SK-MEL-5 (cell line): ENCODE results near the gene FHOD3. TPM values are rescaled to one million over a fixed set of nuclear protein-coding genes. Genes with fewer than 3 reads are reported as not detected.
"Not testable (repeated sequence)": the region's sequence is repeated elsewhere in the genome, so short reads cannot be mapped to it uniquely, and the experiment has no call there.

ENCODE experiments used
- DNase-seq: peaks from one replicate; pipeline ENCODE4 v3.0.0-alpha.2; 2016; ENCODE audit warnings: low read depth, low spot score
- in situ Hi-C: cut with HindIII; loops from 2 replicates; pipeline ENCODE4 v1.10.0; 2016; ENCODE audit warnings: low sequenced_read_pairs, high pct_unique_total_duplicates, low pct_unique_long_range_greater_than_20kb
- total RNA-seq: library from RNA; depleted of rRNA; stranded (reverse); fragments of >200 nt; shearing (Covaris generic); gene quantifications from 2 replicates; pipeline ENCODE4 v1.2.3, GENCODE V29; 2014

FHOD3 gene
- total RNA-seq, 1 experiment from 2014 or later = 2.4 TPM

DNA sequence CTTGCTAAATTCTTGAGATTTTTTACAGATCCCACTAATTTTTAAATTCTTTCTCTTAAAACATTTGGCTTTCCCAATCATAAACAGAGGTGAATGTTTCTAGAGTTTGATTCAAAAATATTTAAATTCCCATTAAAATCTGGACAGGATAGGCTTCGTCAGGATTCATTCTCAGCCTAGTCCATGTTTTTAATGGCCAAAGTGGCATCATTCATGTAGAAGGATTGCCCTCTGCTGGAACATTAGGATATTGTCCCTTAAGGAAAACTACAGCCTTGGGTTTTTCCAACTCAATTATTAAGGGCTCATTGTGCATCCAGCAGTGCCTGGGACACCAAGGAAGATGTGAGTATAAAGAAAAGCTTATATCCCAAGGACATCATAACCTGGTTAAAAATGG, 459.6 kb downstream of the FHOD3 start:
- DNase-seq = peak; percentile 76
- in situ Hi-C loops = no loop called here

DNA sequence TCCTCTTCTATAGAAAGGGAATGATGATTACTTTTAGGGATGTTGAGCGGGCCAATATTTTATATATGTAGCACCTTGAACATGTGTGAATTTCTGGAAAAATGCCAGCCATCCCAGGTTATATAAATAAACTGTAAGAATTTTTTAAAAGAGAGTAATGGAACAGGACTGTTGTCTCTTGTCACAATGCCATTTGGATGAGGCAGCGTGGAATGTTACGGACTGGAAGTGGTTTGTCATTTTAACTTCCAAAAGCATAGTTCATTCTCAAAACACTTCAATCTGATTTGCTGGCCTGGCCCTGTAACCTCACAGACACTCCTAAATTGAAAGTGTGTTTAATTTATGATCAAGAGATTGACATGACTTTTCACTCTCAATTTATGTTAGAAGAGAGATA, 460.5 kb downstream of the FHOD3 start:
- in situ Hi-C loops = no loop called here
- no peak for DNase-seq

DNA sequence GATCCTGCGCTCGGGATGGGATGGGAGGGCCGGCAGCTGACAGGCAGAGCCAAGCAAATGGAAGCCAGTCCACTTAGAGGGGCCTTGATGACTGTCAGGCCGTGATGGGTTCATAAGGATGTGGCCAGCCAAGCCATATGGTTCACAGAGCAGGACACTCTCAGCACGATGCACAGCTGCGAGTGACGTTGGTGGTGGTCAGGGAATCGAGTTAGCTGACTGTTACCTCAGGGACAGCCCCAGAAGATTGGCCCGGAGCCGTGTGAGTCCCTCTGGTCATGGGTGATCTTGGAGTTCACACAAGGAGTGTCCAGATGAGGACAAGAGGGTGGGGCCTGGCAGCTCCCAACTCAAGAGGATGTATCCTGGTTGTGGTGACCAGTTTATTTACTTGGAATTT, 461.1 kb downstream of the FHOD3 start:
- in situ Hi-C loops = no loop called here
- DNase-seq = no peak

DNA sequence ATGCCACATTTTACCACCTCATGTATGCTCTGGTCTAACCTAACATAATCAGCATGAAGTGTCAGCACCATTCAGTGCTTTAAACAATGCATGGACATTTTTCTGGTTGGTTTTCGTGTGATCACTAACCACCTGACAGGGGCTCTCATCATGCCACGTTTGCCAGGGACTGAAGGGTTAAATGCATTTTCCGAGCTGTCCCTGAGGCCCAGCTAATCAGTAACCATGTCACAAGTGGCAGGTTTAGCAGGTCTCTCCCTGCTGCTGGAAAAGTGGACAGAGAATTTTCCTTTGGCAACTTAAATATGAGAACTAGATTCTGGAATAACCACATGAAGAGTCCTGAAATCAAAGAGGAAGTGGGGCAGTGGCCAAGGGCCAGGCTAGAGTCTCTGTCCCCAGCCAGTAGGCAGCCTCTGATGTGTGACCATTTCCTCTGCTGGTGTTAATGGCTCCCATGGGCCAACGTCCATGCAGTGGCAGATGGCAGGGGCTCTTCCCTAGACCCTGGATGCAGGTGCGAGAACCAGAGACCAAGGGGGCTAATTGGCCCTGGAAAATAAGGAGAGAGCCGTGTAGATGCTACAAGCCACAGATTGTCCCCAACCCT, 461.8 kb downstream of the FHOD3 start:
- DNase-seq = no peak
- in situ Hi-C loops = no loop called here

DNA sequence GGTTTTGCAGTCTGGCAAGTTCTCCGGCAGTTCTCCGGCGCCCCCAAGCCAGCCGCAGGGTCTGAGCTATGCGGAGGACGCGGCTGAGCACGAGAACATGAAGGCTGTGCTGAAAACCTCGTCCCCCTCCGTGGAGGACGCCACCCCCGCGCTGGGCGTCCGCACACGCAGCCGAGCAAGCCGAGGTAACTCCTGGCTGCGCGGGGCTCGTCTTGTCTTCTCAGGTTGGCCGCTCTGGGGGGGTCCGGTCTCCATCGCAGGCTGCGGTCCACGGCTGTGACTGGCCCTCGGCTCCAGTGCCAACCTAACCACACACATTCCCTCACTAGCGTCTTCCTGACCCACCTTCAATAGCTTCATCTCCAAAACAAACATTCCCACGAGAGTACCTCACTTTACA, 463.1 kb downstream of the FHOD3 start:
- DNase-seq = no peak
- in situ Hi-C loops = no loop called here

DNA sequence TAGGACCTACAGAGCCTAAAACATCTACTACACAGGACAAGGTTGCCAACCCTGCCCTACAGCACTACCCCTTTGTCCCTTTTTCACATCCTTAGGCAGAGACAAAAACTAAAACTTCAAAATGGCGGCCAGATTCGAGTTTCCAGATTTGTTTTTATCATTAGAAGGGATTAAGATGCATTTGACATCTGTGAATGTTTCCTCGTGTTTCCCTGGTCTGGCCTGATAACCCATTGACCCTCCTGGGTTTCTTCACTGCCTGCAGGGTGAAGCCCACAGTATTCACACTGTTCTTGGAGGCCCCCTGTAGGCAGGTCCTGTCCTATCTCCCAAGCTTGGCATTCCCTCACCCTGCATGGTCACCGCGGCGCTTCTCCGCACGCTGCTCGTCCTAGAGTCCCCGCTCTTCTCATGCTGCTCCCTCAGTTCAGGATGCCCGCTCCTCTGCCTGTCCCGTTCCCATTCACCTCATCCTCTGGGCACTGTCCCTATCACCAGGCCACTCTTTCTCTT, 463.7 kb downstream of the FHOD3 start:
- DNase-seq = no peak
- in situ Hi-C loops = no loop called here

DNA sequence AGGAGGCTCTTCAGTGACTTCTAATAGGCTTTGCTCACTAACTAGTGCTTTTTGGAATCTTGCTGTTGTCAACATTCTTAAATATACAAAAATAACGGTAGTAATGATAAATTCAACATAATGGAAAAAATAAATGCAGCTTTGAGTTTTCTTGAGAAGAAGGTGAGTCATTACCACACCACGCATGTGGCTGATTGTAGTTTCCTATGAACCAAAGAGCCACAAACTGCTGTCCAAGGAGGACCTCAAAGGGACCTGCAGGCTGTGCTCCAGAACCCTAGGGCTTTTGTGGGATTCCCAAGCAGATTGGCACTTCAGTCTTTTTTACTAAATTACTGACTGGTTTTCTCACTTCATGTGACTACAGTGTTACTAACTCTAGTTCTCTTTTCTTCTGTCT, 464.6 kb downstream of the FHOD3 start:
- in situ Hi-C loops = no loop called here
- DNase-seq = no peak

DNA sequence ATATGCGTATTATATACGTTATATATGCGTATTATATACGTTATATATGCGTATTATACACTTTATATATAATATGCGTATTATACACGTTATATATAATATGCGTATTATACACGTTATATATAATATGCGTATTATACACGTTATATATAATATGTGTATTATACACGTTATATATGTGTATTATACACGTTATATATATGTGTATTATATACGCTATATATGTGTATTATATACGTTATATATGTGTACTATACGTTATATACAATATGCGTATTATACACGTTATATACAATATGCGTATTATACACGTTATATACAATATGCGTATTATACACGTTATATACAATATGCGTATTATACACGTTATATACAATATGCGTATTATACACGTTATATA, 465.5 kb downstream of the FHOD3 start:
- in situ Hi-C loops, DNase-seq: not testable (repeated sequence)

DNA sequence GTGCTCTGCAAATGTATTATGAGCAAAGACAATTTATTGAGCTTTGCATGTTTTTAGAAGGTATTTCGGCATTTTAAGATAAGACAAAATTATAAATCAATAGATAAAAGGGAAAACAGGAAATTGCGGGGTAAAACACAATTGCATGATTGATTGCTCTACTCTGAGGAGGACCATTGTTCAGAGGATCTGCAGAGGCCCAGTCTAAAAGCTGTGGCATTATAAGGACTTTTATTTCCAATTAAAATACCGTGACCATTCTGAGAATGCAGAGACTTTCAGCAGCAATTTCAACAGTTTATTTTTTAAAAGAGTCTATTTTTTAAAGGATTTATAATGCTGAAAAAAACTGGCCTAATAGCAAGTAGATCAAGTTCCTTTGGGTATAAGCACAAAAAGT, 469.3 kb downstream of the FHOD3 start:
- in situ Hi-C loops = no loop called here
- peak; percentile 32 for DNase-seq

DNA sequence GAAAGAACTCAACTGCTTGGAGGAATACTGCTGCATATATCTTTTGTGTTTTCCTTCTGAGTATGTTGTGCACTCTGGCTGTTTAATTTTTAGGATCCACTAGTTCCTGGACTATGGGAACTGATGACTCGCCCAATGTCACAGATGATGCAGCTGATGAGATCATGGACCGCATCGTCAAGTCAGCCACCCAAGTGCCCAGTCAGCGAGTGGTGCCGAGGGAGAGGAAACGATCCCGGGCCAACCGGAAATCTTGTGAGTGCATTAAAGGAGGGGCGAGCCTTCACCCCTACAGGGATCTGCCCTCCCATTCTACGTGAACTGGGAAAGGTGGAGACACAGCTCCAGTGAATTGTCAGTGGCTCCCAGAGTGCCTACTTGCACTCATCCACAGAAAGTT, 471.7 kb downstream of the FHOD3 start:
- no peak for DNase-seq
- in situ Hi-C loops = no loop called here

DNA sequence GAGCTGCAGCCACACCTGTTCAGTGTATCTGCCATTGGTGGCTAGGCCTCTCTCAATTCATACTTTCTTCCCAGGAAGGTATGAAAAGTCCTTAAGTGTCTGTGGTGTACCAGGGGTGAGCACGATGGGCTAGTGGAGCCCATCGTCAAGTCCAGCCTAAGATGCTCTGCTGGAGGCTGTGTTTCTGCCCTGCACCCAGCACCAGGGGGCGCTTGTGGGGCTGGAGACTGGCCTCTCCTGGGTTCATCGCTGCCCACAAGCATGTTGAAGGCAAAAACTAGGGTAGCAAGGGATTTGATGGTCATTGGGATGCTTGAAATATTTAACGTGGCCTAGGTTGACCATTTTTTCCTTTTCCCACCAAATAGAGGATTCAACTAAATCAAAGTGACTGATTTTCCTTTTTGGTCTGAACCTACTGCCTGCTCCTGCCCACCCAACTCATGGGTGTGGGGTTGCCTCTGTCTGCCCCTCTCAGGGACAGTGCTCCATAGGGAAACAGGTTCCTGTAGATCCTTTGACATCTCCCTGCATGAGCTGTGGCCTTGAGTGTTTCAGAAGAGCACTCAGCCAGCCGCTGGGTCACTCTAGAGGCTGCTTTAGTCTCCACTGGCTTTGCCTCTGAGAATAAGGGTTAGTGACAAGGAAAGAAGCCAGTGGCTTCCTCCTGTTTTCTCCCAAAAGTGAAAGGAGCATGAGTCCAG, 472.2 kb downstream of the FHOD3 start:
- in situ Hi-C loops = no loop called here
- peak; percentile 30 for DNase-seq

DNA sequence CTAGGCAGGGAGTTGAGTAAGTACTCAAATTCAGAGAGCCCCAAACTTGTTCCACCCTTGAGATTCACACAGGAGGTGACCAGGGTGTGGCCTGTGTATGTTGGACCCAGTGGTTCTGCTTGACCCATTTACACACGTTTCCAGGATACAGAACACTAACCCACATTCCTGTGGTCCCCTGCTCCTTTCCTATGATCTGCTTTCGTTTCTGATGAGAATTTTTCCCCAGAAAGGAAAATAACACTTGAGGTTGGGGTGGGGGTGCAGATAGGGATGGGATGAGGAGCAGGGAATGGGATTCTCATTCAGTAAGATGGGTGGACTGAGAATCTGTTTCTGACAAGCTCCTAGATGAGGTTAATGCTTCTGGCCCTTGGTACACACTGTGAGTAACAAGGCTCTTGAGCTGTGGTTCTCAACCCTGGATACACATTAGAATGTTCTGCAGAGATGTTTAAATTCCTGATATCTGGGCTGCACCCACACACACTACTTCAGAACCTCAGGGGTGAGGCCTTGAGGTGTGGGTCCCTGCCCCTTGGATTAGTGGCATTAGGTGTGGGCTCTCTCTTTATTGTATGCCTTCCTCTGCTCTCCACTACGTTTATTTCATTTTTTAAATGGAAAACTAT, 472.9 kb downstream of the FHOD3 start:
- in situ Hi-C loops = no loop called here
- DNase-seq = no peak

DNA sequence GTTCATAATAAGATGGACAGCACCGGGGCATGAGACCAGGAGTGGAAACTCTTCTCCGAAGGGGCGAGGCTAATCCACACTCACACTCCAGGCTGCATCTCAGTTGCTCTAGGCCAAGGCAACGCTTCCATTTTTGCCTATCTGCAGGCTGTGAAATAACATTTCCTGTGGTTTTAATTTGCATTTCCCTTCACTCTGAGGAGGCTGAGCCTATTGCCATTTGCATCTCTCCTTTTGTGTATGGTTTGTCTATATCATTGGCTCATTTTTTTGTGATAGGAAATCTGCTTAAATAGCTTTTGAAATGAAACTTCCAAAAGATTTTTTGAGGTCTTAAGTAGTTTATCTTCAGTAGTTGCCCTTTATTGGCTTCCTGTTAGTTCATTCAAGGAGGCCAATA, 473.7 kb downstream of the FHOD3 start:
- DNase-seq = no peak
- in situ Hi-C loops = no loop called here

DNA sequence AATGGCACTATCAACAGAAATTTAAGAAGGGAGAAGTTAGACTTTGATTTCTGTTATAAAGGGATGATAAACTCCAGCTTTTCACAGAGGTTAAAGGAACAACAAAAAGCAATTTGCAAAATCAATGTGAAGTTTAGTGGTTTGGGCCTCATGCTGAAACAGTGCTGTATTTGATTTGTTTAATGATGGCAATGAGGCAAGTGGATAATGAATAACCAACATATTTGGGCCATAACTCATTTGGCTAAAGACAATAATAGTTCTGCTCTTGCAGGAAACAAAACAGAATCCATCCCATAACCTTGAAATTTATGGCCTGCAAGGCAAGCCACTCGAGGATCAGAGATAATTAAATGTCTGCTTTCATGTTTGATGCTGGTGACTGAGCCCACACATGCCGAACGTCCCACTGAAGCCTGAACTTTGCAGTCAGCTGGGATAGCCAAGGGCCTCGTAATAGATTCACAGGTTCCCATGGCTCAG, 474.8 kb downstream of the FHOD3 start:
- DNase-seq = no peak
- in situ Hi-C loops = no loop called here

DNA sequence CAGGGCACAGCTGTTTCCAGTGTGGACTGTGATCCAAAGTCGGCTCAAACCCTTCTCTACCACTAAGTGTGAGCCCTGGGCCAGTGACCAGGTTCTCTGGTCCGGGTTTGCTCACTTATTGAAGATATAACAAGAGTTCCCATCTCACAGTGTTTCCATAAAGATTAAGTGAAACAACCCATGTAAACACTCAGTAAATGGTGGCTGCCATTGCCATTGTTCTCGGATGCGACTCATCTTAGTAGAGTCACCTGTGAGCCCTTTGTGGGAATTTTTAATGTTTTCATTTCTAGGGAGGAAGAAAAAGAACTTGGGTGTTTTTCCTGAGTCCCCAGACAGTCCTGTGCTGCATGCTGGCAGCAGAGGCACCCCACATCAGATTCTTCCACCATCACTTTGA, 477.9 kb downstream of the FHOD3 start:
- DNase-seq = no peak
- in situ Hi-C loops = no loop called here

DNA sequence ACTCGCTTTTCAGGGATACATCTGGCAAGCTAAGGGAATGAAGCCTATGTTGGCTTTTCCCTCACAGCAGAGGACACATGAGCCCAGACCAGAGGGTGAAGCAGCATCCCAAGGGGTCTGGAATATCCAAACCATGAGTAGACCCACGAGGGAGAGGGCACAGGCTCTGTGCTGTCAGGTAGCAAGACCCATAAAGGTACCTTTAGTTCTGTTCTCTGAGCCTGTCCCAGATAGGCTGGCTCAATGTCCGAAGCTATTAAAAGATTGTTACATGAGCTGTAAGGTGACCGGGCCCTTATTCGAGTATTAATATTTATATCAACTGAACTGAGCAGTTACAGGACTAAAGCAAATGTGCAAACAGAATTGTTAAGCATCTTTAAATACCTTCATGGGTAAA, 479.1 kb downstream of the FHOD3 start:
- in situ Hi-C loops = no loop called here
- no peak for DNase-seq

DNA sequence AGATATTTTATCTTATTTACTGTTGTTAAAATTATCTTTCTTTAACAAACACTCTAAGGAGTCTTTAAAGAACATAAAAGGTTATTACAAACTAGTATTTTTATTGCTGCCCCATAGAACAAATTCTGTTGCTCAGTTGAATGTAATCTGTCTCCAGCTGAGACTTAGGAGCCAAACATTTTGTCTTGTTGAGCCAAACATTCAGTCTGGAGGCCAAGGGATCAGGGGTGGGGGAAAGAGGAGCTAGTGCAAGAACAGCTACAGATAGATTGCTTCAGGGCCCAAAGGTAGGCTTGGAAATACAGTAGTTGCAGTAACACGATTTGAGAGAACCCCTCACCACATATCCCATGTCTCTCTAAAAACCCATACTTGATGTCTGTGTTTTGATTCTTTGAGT, 480.1 kb downstream of the FHOD3 start:
- in situ Hi-C loops = no loop called here
- DNase-seq = no peak

DNA sequence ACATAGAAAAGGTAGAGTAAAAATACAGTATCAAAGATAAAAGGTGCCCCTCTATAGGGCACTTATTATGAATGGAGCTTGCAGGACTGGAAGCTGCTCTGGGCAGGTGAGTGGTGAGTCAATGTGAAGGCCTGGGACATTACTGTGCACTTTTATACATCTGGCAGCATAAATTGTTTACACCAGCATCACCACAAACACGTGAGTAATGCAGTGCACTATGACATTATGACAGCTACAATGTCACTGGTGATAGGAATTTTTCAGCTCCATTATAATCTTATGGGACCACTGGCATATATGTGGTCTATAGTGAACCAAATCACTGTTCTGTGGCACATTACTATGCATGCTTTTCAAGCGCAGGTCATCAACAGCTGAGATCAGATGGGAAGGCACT, 483.2 kb downstream of the FHOD3 start:
- in situ Hi-C loops = no loop called here
- DNase-seq = no peak

DNA sequence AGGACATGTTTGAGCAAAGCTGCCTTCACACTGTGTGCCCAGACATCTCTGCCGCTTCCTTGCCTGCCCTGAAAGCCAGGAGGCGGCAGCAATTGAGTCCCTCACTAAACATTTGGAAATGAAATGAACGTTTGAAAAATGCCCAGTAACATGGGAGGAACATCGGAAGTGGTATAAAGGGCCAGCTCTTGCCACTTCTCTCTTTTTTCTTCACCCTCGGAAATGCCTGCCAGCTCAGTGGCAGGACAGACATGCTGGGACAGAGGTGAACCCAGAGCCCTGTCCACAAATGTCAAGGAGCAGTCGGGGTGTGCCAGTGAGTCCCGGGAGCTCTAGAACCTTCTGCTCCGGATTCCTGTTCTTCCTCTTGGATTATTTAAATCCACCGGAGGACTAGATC, 485.2 kb downstream of the FHOD3 start:
- in situ Hi-C loops = no loop called here
- no peak for DNase-seq
